HG03354 (cell line): ENCODE results near the gene LGR4.

Experiments used
- ATAC-seq: cut with Tn5 transposase; IDR thresholded peaks from one replicate; pipeline ENCODE4 v1.9.1; 2021; ENCODE audit warnings: mild to moderate bottlenecking; ENCODE audit not compliant: unreplicated experiment, poor library complexity, severe bottlenecking

Gene LGR4

DNA sequence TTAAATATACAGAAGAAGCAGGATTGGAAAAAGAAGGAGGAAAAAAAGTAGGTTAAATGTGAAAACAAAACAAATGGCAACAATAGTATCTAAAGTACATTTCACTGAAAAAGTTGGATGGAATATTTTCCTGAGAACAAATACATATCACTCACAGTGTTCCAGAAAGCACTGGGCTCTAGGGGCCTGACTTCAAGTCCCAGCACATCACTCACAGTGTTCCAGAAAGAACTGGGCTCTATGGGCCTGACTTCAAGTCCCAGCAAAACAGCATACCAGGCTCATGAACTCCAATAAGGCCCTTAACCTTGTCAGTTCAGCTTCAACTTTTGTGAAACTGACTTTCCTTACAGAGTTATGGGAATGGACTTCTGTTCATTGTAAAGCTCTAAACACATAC lies 63.5 kb downstream of the LGR4 start:
- ATAC-seq = no peak

DNA sequence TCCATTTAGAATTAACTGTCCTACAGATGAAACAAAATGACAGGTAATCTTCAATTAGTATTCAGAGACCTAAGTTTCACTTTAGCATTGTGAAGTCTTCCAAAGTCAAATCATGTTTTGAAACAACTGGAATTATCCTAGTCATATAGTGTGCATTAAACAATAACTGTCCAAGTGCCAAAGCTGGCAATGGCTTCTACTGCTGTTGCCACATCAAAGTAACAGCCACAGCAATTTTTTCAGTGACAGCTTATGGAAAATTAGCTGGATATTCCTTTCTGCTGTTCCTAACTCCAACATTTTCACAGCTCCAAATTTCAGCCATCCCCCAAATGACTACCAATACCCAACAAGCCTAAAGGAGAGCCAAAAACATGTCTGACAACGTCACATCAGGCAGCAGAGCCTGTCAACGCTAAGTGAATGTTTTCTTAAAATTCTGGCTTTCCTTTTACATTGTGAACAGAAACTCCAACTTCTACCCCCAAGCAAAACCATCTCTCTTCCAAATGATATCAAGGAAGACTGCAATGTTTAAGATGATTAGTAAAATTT lies 64.3 kb downstream of the LGR4 start:
- no peak for ATAC-seq

- ATAC-seq = no peak
These were observed 65.9 kb downstream of the LGR4 start for GRCh38 chr11:27406498-27407354.

GRCh38 chr11:27405134-27405533 lies 67.5 kb downstream of the LGR4 start:
- ATAC-seq = no peak

DNA sequence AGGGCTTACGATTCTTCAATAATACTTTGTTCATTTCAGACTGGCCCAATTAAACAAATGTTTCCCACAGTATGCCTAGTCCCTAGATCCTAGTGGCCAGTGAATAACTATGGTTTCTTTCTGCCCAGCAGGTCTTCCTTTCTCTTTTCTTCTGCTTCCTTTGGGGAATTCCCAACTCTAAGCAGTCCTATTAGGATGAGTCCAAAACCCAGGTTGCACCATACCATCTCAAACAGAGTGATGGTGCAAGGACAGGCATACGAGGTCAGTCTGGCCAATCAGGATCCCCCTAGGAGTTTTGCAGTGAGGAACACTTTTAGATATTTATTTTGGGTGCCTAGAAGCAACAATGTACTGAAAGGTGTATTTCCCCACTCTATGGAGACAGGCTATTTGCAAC lies 68.2 kb downstream of the LGR4 start:
- ATAC-seq = no peak

DNA sequence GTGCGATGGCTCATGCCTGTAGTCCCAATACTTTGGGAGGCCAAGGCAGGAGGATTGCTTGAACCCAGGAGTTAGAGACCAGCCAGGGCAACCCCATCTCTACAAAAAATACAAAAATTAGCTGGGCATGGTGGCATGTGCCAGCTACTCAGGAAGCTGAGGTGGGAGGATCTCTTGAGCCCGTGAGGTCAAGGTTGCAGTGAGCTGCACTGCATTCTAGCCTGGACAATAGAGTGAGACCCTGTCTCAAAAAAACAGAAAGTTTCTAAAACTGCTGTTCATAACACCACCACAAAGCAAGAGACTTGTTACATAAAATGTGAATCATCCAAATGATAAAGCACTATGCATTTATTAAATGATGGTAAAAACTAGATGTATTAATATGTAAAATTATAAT lies 69.4 kb downstream of the LGR4 start:
- no peak for ATAC-seq

DNA sequence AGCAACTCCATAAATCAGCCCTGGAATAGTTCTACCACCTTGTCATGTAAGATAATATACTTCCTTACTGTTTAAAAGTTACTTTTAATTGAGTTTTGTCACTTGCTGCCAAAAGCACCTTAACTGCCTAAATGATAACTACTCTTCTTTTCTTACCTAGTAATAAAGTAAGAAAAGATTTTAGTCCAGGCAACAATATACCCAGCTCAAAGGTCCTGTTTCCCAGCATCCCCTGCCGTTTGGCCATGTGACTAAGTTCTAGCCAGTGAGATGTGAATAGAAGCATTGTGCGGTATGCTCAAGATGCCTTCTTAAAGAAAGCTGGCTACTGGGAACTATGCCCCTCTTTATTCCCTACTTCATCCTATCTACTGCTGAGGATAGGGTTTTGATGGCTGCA lies 70.1 kb downstream of the LGR4 start:
- no peak for ATAC-seq

DNA sequence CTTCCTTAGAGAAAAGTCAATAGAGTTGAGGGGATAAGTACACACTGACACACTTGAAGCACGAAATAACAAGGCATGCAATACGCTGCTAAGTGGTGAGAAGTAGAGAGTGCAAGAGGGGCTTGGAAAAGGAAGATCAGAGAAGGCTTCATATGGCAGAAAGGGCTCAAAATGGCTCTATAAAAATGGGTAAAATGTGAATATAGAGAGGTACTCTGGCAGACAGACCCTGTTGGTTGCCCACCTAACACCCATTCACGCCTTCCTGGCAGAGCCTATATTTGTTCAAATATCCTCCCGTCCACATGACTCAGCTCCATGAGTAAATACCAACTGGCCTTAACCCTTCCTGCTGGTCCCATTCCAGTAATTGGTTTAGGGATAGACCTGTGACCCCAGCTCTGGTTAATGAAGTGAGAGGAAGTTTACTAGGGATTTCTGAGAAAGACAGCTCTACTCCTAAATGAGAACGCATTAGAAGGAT lies 70.7 kb downstream of the LGR4 start:
- no peak for ATAC-seq

GRCh38 chr11:27401280-27401832 lies 71.2 kb downstream of the LGR4 start:
- ATAC-seq = no peak

- no peak for ATAC-seq
These were observed 74.2 kb downstream of the LGR4 start for GRCh38 chr11:27398400-27398770.

DNA sequence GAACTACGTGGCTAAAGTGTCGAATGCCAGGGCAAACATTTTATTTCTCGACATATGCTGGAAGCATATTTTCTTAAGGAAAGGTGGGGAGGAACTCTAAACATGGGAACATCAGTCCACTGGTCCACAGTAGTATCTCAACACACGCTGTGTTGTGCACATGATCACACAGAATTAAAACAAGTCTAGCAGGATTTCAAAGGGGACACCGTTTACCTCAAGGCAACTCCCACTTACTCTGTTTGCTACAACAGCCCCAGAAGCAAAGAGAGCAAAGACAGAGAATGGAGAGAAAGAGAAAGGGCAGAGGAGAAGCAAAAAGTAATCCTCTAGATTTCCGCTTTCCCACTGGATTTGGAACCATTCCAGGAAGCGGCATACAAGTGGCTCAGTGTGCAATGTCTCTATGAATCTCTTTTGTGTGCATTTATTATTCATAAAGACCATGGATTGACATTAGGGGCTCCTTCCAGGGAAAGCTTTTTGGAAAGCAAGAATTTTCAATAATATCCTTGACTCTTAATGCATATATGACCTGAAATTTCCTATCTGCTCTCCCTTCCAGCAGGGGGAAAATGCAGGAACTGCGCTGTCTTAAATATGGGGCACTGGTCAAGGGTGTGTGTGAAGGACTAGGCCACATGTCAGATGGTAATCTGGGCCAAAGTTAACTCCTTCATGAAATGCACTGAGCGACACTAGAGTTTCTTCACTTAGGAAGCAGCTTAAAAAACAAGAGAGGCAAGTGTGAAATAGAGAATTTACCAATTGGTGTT lies 74.8 kb downstream of the LGR4 start:
- no peak for ATAC-seq

- ATAC-seq = no peak
These were observed 76.2 kb downstream of the LGR4 start for GRCh38 chr11:27396259-27396839.

DNA sequence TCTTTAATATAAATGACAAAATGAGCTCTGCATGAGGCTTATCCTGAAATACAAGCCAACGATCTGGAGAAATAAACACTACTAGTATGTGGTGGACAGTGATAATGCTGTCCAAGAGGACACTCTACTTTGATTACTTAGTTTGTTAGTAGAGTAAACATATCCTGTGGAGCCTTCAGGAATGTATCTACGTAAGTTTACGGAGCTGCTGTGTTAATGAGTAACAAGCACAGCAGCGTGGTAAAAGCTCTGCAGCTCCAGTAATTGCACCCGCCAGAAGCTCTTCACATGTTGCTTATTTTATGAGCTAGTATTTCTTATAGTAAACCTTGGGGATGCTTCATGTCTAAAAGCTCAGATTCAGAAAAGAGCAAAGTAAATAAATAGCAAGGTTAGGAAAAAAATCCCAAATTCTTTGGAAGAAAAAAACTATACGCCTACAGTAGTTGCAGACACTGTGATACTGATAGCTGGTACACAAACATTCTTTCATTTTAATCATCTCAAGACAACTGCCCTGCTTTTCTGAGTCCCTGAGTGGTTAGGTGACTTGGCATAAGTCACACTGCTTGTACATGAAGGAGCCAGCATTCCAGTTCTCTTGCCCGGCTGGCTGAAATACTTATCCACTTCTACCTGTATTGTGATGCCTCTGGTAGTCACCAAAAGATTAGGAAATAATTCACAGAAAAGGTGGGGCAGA lies 76.9 kb downstream of the LGR4 start:
- ATAC-seq = no peak

GRCh38 chr11:27394781-27395228 lies 77.8 kb downstream of the LGR4 start:
- ATAC-seq = no peak

- ATAC-seq = no peak
These were observed 80.1 kb downstream of the LGR4 start for GRCh38 chr11:27392278-27393114.

GRCh38 chr11:27391331-27392015 lies 81.1 kb downstream of the LGR4 start:
- ATAC-seq = no peak

DNA sequence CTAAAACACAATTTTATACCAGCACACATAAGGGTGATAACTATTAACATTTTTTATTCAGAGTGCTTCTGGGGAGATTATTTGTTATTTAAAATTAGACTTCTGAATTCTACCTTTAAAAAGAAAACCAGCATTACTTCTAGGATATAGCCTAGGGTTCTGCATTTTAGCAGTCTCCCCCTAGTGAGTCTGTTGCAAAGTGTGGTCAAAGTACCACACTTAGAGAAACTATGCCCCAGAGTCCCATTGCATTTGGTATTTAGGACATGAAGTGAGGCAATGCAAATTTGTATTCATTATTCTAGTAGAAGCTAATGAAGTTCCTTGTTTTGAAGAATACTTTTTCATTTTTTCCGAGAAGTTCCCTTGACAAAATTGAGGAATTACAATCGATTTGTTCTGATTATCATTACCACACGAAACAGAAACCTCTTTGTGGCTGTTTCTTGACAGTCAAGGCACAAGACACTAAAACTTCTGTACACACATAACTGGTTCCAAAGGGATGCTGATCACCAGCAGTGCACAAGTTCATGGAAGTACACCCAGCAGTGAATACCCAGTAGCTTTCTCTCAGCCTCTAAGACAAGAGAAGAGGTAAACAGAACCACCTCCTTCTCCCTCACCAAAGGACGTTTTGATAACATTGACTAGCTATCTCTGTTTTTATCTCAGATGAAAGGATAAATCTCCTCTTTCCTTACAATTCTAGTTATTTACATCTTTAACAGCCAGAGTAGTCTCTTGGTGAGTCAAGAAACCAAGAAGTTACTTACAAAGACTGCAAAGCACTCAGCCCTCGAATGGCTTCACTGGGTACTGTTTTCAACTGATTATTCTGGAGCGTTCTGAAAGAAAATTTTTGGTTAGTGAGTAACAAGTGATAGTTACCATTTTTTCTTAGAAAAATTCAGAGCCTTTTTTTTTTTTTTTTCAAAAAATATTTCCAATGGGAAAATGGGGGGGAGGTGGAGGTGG lies 82.0 kb downstream of the LGR4 start:
- no peak for ATAC-seq
